Prostate gland (tissue), 2 donors: ENCODE data around the gene RABGAP1L. TPM values are rescaled to one million over a fixed set of nuclear protein-coding genes. Genes with fewer than 3 reads are reported as not detected.
"Not testable (repeated sequence)": the region's sequence is repeated elsewhere in the genome, so short reads cannot be mapped to it uniquely, and the experiment has no call there.

ENCODE experiments used
- DNase-seq: peaks from one replicate; pipeline ENCODE4 v3.0.0-alpha.2; 2019; ENCODE audit warnings: low spot score
- H3K27ac ChIP-seq, 2 donors: fragments of 200-600 bp; sonication (generic); 2 replicates each; pipeline ENCODE4 v1.5.1; 2017 to 2019
- H3K27me3 ChIP-seq: fragments of 200-600 bp; sonication (generic); replicated peaks from 2 replicates; pipeline ENCODE4 v1.5.1; 2019; ENCODE audit not compliant: insufficient read depth
- H3K36me3 ChIP-seq, 2 donors: fragments of 200-600 bp; sonication (generic); 1 replicate in 1 of 2; 2 replicates in 1 of 2; pipeline versions ENCODE4 v1.5.1 to v1.8.1; 2017 to 2019
- H3K4me1 ChIP-seq: fragments of 200-600 bp; sonication (generic); replicated peaks from 2 replicates; pipeline ENCODE4 v1.5.1; 2019
- H3K4me3 ChIP-seq, 2 donors: fragments of 200-600 bp; sonication (generic); 2 replicates each; pipeline ENCODE4 v1.5.1; 2017 to 2019
- H3K9me3 ChIP-seq: fragments of 200-600 bp; sonication (generic); 2 replicates; pipeline ENCODE4 v1.5.1; 2017
- CTCF ChIP-seq, 4 experiments: fragments of 200-600 bp in 2 of 4; fragments of 450-650 bp in 2 of 4; sonication (generic) in 2 of 4; IDR thresholded peaks; 1 replicate in 3 of 4; 2 replicates in 1 of 4; pipeline ENCODE4 v1.5.1; 2016 to 2019; ENCODE audit warnings: antibody characterized with exemption in 4 of 4, mild to moderate bottlenecking in 2 of 4, moderate library complexity in 2 of 4
- POLR2A ChIP-seq: fragments of 450-650 bp; IDR thresholded peaks from one replicate; pipeline ENCODE4 v1.6.1; 2016; ENCODE audit warnings: antibody characterized with exemption, mild to moderate bottlenecking
- POLR2AphosphoS5 ChIP-seq: sonication (generic); formaldehyde crosslinking; IDR thresholded peaks from one replicate; pipeline ENCODE4 v1.6.1; 2017; ENCODE audit warnings: antibody characterized with exemption
- WGBS: methylation state at CpG from one replicate; pipeline ENCODE4 v1.1.5; 2018; 5-methylcytosine and 5-hydroxymethylcytosine counted together
- intact Hi-C: fragments of 100-400 bp; cut with DNase I; formaldehyde crosslinking; loops from one replicate; pipeline ENCODE4 v1.14.2; 2022
- total RNA-seq, 2 donors: library from RNA; depleted of rRNA; stranded (reverse); fragments of >200 nt; gene quantifications; one replicate each; pipeline ENCODE4 v1.1.0, GENCODE V29; 2016

RABGAP1L gene
- total RNA-seq, 2 donors from 2014 or later: 32.3 to 41.5 TPM

GRCh38 chr1:174640783-174641182 is 481.5 kb downstream of the RABGAP1L start:
- DNase-seq: no peak
- TF ChIP-seq CTCF (IDR thresholded peaks at IDR 0.05): no peak
- no peak for TF ChIP-seq POLR2A
- TF ChIP-seq POLR2AphosphoS5: no peak
- intact Hi-C loops: no loop called here
- H3K36me3 ChIP-seq: no peaks in the 10 kb centered on the region
- H3K27me3 ChIP-seq: no peaks in the 10 kb centered on the region
- H3K4me1 ChIP-seq: no peaks in the 10 kb centered on the region
- no peak overlapping the region for H3K27ac ChIP-seq
- 62% methylated on average over 1 of the region's 1 CpG for WGBS
- no peak overlapping the region for H3K4me3 ChIP-seq
- H3K9me3 ChIP-seq: no peaks in the 10 kb centered on the region

- Histone ChIP-seq H3K9me3 (no peaks in the 10 kb centered on the region), H3K36me3 (no peaks in the 10 kb centered on the region), H3K27me3 (no peaks in the 10 kb centered on the region), H3K27ac (no peak overlapping the region), H3K4me3 (no peak overlapping the region), H3K4me1 (no peaks in the 10 kb centered on the region)
- no peak for TF ChIP-seq CTCF (IDR thresholded peaks at IDR 0.05)
- TF ChIP-seq POLR2A: no peak
- no peak for TF ChIP-seq POLR2AphosphoS5
- intact Hi-C loops: no loop called here
- DNase-seq: no peak
Observed at GRCh38 chr1:174642393-174642792, 483.1 kb downstream of the RABGAP1L start.

GRCh38 chr1:174643206-174643605 is 483.9 kb downstream of the RABGAP1L start:
- Histone ChIP-seq H3K4me1 (no peaks in the 10 kb centered on the region), H3K27me3 (no peaks in the 10 kb centered on the region), H3K27ac (no peak overlapping the region), H3K4me3 (no peak overlapping the region), H3K9me3 (no peaks in the 10 kb centered on the region), H3K36me3 (no peaks in the 10 kb centered on the region)
- intact Hi-C loops: no loop called here
- TF ChIP-seq POLR2A (no peak), POLR2AphosphoS5 (no peak), CTCF (IDR thresholded peaks at IDR 0.05) (no peak)
- DNase-seq: no peak
- 100% methylated on average over 1 of the region's 1 CpG for WGBS

- H3K4me3 ChIP-seq: not testable (repeated sequence)
Observed at GRCh38 chr1:174649572-174649971, 490.3 kb downstream of the RABGAP1L start.

GRCh38 chr1:174652569-174653280 is 493.4 kb downstream of the RABGAP1L start:
- WGBS: 67% methylated on average over 8 of the region's 8 CpGs

More at GRCh38 chr1:174649572-174649971, 490.3 kb downstream of the RABGAP1L start:
- H3K36me3 ChIP-seq, H3K27me3 ChIP-seq, intact Hi-C loops, H3K27ac ChIP-seq, H3K9me3 ChIP-seq, DNase-seq, H3K4me1 ChIP-seq: not testable (repeated sequence)
- 78% methylated on average over 2 of the region's 2 CpGs for WGBS

More at GRCh38 chr1:174652569-174653280, 493.4 kb downstream of the RABGAP1L start:
- Histone ChIP-seq H3K27ac (no peak overlapping the region), H3K9me3 (no peaks in the 10 kb centered on the region), H3K4me3 (no peak overlapping the region), H3K27me3 (no peaks in the 10 kb centered on the region), H3K4me1 (no peaks in the 10 kb centered on the region), H3K36me3 (no peaks in the 10 kb centered on the region)
- no peak for DNase-seq
- intact Hi-C loops: no loop called here
- TF ChIP-seq POLR2AphosphoS5 (no peak), CTCF (IDR thresholded peaks at IDR 0.05) (no peak), POLR2A (no peak)
